Thyroid gland (tissue), 4 donors: ENCODE measurements around the gene GRIN3A. TPM values are rescaled to one million over a fixed set of nuclear protein-coding genes. Genes with fewer than 3 reads are reported as not detected.

Source experiments
- DNase-seq, 2 donors: peaks; one replicate each; pipeline ENCODE4 v3.0.0-alpha.2; 2019
- H3K27ac ChIP-seq, 3 donors: fragments of 200-600 bp; sonication (generic); 1 replicate in 2 of 3; 2 replicates in 1 of 3; pipeline ENCODE4 v1.5.1; 2016 to 2019; ENCODE audit warnings: mild to moderate bottlenecking in 1 of 3, moderate library complexity in 1 of 3
- H3K27me3 ChIP-seq: fragments of 200-600 bp; sonication (generic); one replicate; pipeline ENCODE4 v1.5.1; 2019
- H3K36me3 ChIP-seq, 2 donors: fragments of 200-600 bp; sonication (generic); one replicate each; pipeline ENCODE4 v1.5.1; 2016 to 2019
- H3K4me1 ChIP-seq, 2 donors: fragments of 200-600 bp; sonication (generic); one replicate each; pipeline ENCODE4 v1.5.1; 2017 to 2019
- H3K4me3 ChIP-seq, 3 donors: fragments of 200-600 bp; sonication (generic); replicated peaks in 1 of 3; 1 replicate in 2 of 3; 2 replicates in 1 of 3; pipeline ENCODE4 v1.5.1; 2016; ENCODE audit warnings: mild to moderate bottlenecking in 1 of 3
- H3K9me3 ChIP-seq: fragments of 200-600 bp; sonication (generic); one replicate; pipeline ENCODE4 v1.5.1; 2017
- POLR2A ChIP-seq, 2 donors: fragments of 450-650 bp; IDR thresholded peaks; one replicate each; pipeline ENCODE4 v1.6.1; 2017; ENCODE audit warnings: antibody characterized with exemption in 2 of 2, mild to moderate bottlenecking in 2 of 2, moderate library complexity in 1 of 2
- WGBS, 2 donors: methylation state at CpG; one replicate each; pipeline ENCODE4 v1.1.5; 2017; 5-methylcytosine and 5-hydroxymethylcytosine counted together
- intact Hi-C: fragments of 100-400 bp; cut with DNase I; formaldehyde crosslinking; loops from one replicate; pipeline ENCODE4 v1.15.1; 2023
- total RNA-seq, 4 donors: library from RNA; depleted of rRNA; stranded (reverse); fragments of >200 nt; gene quantifications; one replicate each; pipeline ENCODE4 v1.2.3, GENCODE V29; 2016
- TF ChIP-seq, protein P1 (sequence below), 6 experiments: fragments of 200-600 bp in 3 of 6; fragments of 450-650 bp in 3 of 6; sonication (generic) in 3 of 6; IDR thresholded peaks; one replicate each; pipeline ENCODE4 v1.5.1; 2016 to 2019; ENCODE audit warnings: antibody characterized with exemption in 6 of 6, mild to moderate bottlenecking in 2 of 6, inconsistent platforms in 1 of 6, moderate library complexity in 1 of 6

GRIN3A gene
- total RNA-seq, 4 donors from 2014 or later, result not detected

DNA sequence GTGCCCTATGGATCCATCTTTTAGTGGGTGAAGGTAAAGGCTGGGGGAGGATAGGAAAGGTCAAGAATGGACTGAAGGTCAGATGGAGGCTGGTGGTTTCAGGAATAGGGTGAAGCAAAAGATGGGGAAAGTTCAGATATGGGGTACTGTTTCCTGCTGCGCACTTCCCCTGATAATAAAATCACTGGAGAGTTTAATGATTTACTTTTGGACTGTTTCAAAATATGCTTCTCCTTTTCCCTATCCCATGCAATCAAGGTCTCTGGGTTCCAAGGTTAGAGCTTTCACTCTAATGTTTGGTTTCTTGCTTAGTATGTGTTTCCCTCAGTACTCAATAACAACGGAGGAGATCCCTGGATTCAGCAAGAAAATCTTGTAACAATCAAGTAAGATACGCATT, 132.9 kb downstream of the GRIN3A start:
- H3K36me3 ChIP-seq, result no peaks in the 10 kb centered on the region
- no peak overlapping the region for H3K4me3 ChIP-seq
- 88 to 91% methylated on average over 3 of the region's 3 CpGs for WGBS, 2 donors
- DNase-seq, result no peak
- no peaks in the 10 kb centered on the region for H3K9me3 ChIP-seq
- TF ChIP-seq, protein P1, sequence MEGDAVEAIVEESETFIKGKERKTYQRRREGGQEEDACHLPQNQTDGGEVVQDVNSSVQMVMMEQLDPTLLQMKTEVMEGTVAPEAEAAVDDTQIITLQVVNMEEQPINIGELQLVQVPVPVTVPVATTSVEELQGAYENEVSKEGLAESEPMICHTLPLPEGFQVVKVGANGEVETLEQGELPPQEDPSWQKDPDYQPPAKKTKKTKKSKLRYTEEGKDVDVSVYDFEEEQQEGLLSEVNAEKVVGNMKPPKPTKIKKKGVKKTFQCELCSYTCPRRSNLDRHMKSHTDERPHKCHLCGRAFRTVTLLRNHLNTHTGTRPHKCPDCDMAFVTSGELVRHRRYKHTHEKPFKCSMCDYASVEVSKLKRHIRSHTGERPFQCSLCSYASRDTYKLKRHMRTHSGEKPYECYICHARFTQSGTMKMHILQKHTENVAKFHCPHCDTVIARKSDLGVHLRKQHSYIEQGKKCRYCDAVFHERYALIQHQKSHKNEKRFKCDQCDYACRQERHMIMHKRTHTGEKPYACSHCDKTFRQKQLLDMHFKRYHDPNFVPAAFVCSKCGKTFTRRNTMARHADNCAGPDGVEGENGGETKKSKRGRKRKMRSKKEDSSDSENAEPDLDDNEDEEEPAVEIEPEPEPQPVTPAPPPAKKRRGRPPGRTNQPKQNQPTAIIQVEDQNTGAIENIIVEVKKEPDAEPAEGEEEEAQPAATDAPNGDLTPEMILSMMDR (IDR thresholded peaks at IDR 0.05), result no peak
- no peak for TF ChIP-seq POLR2A (IDR thresholded peaks at IDR 0.05)
- no peak overlapping the region for H3K27ac ChIP-seq
- H3K27me3 ChIP-seq, result no peaks in the 10 kb centered on the region
- intact Hi-C loops, result no loop called here
- H3K4me1 ChIP-seq, result no peaks in the 10 kb centered on the region

DNA sequence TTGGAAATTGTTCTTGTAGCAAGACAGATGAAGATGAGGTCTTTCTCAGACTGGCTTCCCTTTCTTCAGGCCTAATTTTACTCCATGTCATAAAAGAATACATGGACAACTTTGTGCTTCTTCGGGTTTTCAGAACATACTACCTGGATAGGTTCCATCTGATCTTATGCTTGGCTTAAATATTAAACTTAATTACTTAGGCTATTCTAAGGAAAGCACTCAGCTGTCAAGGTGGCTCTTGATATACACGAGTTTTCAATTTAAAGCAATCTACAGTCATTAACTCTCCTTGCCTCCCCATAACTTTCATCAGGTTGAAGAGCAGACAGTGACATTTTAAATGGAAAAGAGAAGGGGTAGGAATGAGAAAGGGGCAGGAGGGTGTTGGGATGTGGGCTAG, 134.2 kb downstream of the GRIN3A start:
- H3K4me1 ChIP-seq, result no peaks in the 10 kb centered on the region
- H3K27ac ChIP-seq, result no peak overlapping the region
- no peaks in the 10 kb centered on the region for H3K36me3 ChIP-seq
- H3K4me3 ChIP-seq, result no peak overlapping the region
- 66 to 69% methylated on average over 2 of the region's 2 CpGs for WGBS, 2 donors
- no peaks in the 10 kb centered on the region for H3K27me3 ChIP-seq
- DNase-seq, result no peak
- no peaks in the 10 kb centered on the region for H3K9me3 ChIP-seq
- intact Hi-C loops, result no loop called here
- no peak for TF ChIP-seq POLR2A (IDR thresholded peaks at IDR 0.05)
- TF ChIP-seq, protein P1 (IDR thresholded peaks at IDR 0.05), result no peak

DNA sequence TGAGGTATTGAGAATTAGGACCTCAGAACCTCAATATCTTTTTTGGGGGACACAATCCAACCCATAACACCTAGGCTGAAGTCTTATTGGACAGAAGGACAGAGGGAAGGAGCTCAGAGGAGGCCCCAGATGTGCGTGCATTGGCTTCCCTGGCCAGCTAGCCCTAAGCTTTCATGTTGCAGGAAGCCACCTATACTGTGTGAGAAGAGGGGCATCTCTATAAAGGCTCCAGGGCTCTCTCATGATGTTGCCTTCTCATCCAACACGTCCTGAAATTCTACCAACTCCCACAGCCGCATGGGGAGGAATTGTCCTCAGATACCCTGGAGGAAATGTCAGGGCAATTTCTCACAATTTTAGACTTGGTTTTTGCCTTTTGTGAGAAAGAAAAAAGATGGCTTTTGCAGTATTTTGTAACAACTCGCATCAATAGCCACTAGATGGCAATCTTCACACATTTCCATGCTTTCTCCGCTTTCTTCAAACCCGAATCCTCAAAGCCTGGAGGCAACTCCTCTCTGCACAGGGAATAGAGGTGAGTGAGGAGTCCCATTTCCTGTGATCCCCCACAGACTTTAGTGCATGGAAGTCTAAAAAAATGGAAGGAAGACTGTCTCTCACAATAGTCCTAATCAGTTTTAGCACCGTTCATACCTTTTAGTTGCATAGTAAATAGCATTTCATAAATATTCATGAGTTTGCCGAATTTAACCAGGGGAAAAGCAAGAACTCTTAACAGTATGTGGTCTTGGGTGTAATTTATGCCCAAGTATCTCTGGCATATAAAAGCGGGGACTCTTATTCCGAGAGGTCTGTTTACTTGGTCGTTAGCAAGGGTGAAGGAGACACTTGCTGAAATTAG, 136.3 kb downstream of the GRIN3A start:
- H3K27me3 ChIP-seq, result no peaks in the 10 kb centered on the region
- intact Hi-C loops, result no loop called here
- DNase-seq, result no peak
- TF ChIP-seq POLR2A (IDR thresholded peaks at IDR 0.05), result no peak
- TF ChIP-seq, protein P1 (IDR thresholded peaks at IDR 0.05), result peak in 5 of 6 experiments; percentile 13 to 64 (median 37)
- H3K27ac ChIP-seq, result no peak overlapping the region
- no peaks in the 10 kb centered on the region for H3K9me3 ChIP-seq
- H3K36me3 ChIP-seq, result no peaks in the 10 kb centered on the region
- H3K4me3 ChIP-seq, result no peak overlapping the region
- H3K4me1 ChIP-seq, result no peaks in the 10 kb centered on the region
- 18 to 20% methylated on average over 11 of the region's 11 CpGs for WGBS, 2 donors

DNA sequence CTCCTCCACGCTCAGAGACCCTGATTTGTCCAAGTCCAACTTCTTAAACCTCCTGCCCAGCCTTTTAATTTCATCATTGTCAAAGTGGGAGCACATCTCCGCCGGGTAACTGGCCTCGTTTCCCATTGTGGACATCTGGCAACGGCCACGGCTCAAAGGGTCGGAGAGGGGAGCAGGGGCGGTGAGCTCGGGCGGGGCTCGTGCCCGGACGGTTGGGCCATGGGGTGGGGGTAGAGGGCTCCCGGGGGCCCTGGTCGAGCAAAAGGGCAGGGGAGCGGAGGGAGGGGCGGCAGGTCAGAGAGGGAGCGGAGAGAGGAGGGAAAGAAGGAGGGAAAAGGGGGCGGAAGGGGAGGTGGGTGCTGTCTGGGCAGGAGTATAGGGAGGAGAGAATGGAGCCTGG, 143.7 kb downstream of the GRIN3A start, which contains the start of gene PPP3R2:
TSS of gene PPP3R2 (minus strand) at position 174 of the 400 bp plus-strand sequence. CDS start at position 126, 48 bp downstream.
- Histone ChIP-seq H3K27ac (no peak within 1 kb of the TSS), H3K9me3 (no peaks in the 10 kb centered on the region), H3K36me3 (no peaks in the 10 kb centered on the region), H3K27me3 (no peaks in the 10 kb centered on the region), H3K4me3 (no peak within 1 kb of the TSS), H3K4me1 (no peaks in the 10 kb centered on the region)
- intact Hi-C loops, result no loop called here
- TF ChIP-seq, protein P1 (IDR thresholded peaks at IDR 0.05), result no peak
- WGBS, 2 donors, result 92 to 94% methylated on average over 19 of the region's 19 CpGs
- DNase-seq, result no peak

DNA sequence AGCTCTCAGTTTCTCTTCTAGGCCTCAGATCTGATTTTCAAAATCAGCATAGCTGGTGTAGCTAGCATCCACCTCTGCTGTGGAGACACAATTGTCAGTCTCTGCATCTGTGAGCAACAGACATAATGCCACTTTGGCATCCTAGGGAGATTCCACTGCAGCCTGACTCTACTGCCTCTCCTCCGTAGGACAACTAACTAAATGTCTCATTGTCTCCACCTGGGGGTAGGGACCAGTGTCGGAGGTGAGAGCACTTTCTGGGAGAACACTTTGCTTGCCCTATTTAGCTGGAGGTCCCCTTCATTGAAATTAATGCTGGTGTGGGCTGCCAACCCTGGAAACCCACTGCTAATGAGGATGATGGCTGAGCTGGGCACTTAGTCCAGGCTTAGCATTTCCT, 145.1 kb downstream of the GRIN3A start:
- H3K27me3 ChIP-seq, result no peaks in the 10 kb centered on the region
- TF ChIP-seq, protein P1 (IDR thresholded peaks at IDR 0.05), result no peak
- TF ChIP-seq POLR2A (IDR thresholded peaks at IDR 0.05), result no peak
- H3K4me3 ChIP-seq, result no peak overlapping the region
- WGBS, 2 donors, result 58 to 92% methylated on average over 2 of the region's 2 CpGs
- intact Hi-C loops, result no loop called here
- no peaks in the 10 kb centered on the region for H3K4me1 ChIP-seq
- H3K27ac ChIP-seq, result no peak overlapping the region
- H3K36me3 ChIP-seq, result no peaks in the 10 kb centered on the region
- DNase-seq, result no peak
- H3K9me3 ChIP-seq, result no peaks in the 10 kb centered on the region
